ENCODE results near the gene ZNF124.
"Not testable (repeated sequence)": the region's sequence is repeated elsewhere in the genome, so short reads cannot be mapped to it uniquely, and the experiment has no call there.

ZNF124 gene

DNA sequence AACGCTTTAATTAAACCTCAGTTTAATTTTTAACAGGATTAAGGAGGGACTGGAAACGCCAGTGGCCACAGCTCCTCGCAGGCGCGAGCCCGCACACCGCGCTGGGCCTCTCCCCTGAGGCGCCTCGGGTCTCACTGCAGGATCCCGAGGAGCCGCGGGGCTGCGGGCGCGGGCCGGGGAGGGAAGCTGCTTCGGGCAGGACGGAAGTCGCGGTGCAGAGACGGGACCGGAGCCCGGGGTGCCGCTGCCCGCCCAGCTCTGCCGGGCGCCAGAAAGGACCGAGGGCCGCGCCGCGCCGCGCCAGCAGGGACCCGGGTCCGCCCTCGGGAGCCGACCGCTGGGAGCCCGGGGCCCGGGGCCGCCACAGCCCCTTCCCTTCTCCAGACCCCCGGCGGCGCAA is 377 bp downstream of the ZNF124 start:
- DNase-seq, result not testable (repeated sequence)

DNA sequence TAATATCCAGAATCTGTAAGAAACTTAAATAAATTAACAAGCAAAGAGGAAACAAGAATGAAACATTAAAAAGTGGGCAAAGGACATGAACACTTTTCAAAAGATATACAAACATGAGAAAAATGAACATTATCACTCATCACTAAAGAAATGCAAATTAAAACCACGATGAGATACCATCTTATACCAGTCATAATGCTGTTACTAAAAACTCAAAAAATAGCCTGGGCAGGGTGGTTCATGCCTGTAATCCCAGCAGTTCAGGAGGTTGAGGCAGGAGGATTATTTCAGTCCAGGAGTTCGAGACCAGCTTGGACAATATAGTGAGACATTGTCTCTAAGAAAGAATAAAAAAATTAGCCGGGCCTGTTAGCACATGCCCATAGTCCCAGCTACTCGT is 6.1 kb downstream of the ZNF124 start:
- no peak for DNase-seq

DNA sequence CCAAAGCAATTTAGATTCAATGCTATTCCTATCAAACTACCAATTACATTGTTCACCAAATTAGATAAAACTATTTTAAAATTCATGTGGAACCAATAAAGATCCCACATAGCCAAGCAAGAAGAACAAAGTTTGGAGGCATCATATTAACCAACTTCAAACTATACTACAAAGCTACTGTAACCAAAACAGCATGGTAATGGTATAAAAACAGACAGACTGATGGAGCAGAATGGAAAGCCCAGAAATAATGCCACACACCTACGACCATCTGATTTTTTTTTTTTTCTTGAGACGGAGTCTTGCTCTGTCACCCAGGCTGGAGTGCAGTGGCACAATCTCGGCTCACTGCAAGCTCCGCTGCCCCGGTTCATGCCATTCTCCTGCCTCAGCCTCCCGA is 7.1 kb downstream of the ZNF124 start:
- DNase-seq, result no peak

DNA sequence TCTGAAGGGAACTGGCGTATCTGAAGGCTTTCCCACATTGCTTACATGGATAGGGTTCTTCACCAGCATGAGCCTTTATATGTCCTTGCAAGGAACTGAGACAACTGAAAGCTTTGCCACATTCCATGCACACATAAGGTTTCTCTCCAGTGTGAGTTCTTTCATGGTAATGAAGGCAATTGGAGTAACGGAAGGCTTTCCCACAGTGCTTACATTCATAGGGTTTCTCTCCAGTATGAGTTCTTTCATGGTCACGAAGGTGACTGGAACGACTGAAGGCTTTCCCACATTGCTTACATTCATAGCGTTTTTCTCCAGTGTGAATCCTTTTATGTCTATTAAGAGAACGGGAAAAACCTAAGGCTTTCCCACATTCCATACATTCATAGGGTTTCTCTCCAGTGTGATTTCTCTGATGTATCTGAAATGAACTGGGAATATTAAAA is 15.0 kb downstream of the ZNF124 start:
- no peak for DNase-seq

DNA sequence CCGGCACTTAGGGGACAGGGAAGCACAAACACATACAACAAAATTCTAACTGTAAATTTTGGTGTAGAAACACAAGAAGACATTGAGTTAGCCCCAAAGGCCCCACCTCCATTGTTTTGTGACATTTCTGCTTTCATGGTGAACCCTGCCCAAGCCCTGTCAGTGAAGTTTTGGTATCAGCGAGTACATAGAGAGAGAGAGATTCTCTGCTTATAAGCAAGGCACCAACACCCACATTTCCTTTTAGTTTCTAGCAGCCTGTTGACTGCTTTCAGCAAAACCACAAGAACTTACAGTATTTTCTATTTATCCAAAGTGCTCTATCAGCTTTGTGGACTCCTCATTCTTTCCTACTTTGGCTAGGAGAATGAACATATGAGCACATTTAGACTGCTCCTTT is 24.0 kb downstream of the ZNF124 start:
- no peak for DNase-seq

DNA sequence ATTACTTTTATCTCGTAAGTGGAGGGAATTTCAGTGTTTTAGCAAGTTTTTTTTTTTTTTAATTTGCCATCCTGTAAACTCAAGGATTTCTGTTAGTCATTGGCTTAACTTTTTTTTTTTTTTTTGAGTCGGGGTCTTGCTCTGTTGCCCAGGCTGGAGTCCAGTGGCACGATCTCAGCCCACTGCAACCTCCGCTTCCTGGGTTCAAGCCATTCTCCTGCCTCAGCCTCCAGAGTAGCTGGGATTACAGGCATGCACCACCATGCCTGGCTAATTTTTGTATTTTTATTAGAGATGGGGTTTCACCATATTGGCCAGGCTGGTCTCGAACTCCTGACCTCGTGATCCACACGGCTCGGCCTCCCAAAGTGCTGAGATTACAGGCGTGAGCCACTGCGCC is 24.7 kb downstream of the ZNF124 start:
- DNase-seq, result not testable (repeated sequence)

DNA sequence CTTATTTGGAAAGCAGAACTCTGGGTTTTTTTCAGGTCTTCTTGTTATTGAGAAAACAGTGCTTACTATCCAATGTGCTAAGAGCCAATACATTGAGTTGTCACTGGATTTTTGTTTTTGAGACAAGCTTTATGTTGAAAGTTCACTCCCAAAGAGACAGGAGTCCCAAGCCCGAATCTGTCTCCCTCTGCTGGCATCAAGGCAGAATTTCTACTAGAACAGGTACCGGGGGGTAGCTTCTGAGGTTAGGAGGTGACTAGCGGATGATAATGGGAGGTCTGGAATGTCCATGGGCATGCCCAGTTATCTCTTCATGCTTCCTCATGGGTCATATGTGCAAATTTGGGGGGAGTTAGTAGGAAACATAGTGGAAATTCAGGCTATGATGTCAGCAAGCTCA is 25.1 kb downstream of the ZNF124 start:
- no peak for DNase-seq

DNA sequence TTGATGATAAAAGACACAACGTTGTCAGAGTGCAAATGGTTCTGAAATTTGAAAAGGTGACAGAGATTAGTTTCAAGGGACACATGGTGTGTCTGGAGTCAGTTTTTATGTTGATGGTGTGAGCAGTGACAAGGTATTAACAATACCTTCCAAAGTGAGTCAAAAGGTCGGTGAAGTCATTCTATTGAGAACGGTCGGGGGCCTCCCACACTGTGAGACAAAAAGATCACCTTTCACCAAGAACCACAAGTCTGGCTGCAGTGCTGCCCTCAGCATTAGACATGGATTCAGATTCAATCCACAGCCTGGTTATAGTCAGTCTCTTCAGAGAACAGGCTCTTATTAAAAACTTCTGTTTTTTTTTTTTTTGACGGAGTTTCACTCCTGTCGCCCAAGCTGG is 26.5 kb downstream of the ZNF124 start:
- DNase-seq, result no peak

DNA sequence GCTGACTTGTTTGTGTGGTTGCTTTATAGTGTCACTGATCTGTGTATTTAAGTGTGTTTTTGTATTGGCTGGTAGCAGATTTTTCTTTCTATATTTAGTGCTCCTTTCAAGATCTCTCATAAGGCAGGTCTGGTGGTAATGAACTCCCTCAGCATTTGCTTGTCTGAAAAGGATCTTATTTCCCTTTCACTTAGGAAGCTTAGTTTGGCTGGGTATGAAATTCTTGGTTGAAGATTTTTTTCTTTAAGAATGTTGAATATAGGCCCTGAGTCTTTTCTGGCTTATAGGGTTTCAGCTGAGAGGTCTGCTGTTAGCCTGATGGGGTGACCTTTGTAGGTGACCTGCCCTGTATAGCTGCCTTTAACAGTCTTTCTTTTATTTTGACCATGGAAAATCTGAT is 32.3 kb downstream of the ZNF124 start:
- not testable (repeated sequence) for DNase-seq

DNA sequence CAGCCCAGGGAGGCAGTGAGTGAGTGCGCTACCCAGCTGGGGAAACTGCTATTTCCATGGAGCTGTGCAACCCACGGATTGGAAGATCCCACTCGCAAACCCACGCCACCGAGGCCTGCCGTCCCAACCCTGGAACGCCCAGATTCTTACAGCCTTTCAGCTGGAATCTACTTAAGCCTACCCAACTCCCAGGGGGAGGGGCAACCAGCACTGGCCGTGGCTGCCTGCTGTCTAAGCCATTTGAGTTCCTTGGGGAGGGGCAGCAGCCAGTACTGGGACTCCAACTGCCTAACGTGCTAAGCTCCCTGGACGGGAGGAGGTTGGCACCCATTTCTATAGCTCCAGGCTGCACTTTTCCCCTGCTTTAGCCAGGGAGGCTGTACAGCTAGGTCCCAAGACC is 40.6 kb downstream of the ZNF124 start:
- no peak for DNase-seq

DNA sequence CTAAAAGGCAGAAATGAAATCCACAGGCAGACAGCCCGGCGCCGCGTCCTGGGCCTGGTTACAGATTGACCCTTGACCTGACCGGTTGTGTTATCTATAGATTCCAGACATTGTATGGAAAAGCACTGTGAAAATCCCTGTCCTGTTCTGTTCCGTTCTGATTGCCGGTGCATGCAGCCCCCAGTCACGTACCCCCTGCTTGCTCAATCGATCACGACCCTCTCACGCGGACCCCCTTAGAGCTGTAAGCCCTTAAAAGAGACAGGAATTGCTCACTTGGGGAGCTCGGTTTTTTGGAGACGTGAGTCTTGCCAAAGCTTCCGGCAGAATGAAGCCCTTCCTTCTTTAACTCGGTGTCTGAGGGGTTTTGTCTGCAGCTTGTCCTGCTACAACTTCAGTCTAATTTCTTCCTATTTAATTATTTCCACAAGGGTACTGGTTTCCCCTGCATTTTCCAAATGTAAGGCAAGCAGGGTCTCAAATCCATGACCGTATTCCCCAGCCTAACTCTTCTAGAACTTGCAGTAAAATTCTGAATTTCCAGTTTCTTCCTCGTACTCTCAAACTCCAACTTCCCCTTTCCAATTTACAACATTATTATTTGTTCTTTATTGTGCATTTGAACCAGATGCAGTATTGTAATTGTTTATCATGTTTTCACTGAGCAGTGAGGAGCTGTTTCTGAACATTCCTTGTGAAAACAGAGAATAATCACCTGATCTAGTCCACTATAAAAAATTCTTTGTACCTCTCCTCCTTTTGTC is 44.1 kb downstream of the ZNF124 start:
- not testable (repeated sequence) for DNase-seq

DNA sequence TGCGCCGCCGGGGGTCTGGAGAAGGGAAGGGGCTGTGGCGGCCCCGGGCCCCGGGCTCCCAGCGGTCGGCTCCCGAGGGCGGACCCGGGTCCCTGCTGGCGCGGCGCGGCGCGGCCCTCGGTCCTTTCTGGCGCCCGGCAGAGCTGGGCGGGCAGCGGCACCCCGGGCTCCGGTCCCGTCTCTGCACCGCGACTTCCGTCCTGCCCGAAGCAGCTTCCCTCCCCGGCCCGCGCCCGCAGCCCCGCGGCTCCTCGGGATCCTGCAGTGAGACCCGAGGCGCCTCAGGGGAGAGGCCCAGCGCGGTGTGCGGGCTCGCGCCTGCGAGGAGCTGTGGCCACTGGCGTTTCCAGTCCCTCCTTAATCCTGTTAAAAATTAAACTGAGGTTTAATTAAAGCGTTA is 45.2 kb downstream of the ZNF124 start:
- not testable (repeated sequence) for DNase-seq

DNA sequence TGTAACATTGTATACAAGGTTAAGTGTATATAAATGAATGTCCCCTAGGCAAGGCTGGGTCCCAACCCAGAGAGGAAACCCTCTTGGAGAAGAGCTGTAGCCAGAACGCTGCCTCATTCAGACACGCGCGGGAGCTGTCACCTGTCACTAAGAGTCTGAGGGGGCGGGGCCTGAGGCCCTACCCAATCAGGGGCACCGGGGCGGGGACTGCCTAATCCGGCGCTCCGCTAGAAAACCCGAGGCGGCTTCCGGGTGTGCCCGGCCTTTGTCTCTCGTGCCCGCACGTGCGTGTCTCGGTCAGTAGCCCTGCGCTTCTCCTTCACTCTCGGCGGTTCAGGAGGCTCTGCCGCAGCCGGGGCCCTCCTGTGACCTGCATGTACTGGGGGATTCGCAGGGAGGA is 45.7 kb downstream of the ZNF124 start:
- DNase-seq, result not testable (repeated sequence)

DNA sequence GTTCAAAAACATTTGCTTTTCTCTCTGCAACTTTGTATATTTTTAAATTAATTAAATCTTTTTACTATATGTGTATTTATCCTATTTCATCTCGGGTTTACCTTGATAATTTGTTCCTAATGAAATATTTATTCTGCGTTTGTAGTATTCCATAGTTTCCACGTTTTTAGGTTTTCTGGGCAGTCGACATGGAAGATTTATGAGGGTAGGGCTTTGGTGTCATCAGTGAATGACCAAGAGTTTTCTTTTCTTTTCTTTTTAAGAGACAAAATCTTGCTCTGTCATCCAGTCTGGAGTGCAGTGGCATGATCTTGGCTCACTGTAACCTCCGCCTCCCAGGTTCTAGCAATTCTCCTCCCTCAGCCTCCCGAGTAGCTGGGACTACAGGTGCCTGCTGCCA is 50.4 kb downstream of the ZNF124 start:
- DNase-seq, result no peak

DNA sequence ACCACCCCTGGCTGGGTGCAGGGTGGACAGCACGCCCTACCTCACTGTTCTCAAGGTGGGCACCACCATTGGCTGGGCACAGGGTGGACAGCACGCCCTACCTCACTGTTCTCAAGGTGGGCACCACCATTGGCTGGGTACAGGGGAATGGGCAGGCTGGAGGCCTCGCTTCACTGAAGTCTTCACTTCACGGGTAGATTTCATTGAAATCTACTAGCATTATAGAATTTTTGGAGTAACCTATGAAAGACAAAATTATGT is 51.5 kb downstream of the ZNF124 start:
- not testable (repeated sequence) for DNase-seq

DNA sequence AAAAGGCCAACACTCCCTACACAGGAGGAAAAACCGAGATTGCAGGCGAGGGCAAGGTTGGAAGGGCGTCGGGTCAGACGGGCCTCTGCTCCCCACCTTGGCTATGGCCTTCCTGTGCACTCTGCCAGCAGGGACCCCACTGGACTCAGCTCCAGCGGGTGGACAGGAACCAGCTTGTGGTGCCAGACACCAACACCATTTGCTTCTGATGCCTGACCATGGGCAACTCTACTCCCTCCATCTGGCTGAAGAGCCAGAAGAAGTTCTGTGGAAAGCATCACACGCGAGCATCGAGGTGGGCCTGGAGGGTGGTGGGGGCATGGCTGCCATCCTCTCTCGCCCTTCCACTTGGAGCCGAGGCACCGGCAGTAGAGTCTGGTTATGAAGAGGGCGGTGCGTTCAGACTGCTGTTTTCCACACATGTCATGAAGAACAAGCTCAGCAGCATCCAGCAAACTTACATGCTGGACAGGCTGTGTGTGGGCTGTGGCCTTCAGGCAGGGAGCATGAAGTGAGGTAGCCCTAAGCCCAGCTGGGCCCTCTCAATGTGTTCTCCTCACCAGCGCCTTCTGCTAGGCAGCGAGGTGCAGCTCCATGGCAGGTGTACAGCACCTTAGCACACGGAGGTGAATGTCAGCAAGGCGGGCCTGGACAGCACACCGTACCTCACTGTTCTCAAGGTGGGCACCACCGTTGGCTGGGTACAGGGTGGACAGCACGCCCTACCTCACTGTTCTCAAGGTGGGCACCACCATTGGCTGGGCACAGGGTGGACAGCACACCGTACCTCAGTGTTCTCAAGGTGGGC is 52.0 kb downstream of the ZNF124 start:
- DNase-seq, result no peak

DNA sequence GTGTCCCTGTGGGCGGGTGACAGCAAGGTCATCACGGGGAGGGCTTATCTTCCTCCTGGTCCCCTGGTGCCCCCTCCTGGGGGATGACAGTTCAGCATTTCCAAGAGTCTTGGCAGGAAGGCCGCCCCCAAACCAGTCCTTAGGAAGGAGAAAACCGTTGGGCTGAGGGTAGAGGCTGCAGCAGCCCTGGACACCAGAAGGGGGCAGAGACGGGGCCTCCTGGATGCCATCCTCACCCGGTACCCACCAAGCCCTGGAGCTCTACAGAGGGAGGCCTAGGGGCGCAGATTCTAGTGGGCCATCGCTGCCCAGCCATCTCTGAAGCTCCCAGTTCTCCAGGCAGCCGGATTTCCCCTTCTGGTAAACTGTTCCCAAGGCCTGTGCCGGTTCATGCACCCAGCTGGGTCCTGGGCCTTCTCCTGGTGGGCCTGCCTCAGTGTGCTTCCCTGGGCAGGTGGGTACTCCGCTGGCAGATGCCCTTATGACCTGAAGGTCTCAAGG is 52.8 kb downstream of the ZNF124 start:
- DNase-seq, result no peak

DNA sequence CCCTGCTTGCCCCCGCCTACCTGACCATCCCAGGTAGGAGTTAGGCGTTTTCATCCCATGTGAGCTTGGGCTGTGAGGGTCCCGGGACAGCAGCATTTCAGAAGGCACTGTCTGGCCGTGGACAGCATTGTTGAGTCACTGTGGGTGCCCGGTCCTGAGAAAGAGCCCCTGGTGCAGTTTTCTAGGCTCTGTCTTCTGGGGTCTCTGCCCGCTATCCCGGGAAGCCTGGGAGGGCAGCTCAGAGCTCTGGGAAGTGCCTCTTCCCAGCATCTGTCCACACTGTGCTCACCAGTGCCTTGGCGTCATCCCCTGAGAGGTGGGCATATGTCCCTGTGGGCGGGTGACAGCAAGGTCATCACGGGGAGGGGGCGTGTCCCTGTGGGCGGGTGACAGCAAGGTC is 56.3 kb downstream of the ZNF124 start:
- no peak for DNase-seq

DNA sequence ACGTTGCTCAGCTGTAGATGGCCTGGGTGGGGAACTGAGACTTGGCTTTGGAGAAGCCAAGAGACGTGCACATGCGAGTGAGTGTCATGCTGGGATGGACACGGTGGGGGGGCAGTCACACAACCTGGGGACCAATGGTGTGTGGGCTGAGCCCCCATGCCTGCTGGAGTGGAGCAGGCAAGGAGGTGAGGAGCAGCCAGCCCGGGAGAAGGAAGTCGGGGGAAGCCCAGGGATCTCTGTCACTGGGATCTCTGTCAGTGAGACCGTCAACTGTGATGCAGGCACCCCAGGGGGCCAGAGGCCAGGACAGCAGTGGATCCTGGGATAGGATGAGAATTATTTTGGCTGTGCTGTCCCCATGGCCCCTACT is 56.7 kb downstream of the ZNF124 start:
- DNase-seq, result no peak

DNA sequence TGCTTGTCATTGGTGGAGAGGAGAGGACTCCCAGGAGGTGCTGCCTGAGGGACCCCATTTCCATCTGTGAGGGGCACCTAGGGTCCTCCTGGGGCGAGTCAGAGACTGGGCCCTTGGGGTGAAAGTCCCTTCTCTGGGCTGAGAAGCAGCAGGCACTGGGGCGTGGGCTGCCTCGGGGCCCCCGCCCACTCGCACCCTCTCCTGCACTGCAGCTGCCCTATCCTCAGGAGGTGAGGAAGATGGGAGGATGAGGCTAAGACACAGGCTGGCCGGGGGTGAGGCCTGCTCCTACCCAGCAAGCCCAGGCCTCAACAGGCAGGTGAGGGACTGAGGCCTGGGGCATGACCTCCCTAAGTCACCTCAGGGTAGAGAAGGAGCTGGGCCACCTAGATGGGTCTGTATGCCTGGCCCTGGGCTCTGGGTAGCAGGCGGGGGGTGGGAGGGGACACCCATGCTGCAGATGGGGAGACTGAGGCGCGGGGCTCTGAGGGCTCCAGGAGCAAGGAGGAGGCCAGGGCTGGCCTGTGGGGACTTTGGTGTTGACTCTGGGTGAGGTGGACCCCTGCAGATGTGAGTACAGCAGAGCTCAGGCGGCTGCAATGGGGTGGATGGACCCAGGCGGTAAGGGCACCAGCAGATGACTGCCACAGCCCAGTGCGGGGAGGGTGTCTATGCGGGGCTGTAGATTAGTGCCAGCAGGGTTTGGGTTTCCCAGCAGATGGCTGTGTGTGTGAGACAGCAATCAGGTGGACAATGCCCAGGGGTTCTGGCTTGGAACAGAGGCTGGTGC is 57.3 kb downstream of the ZNF124 start:
- no peak for DNase-seq

DNA sequence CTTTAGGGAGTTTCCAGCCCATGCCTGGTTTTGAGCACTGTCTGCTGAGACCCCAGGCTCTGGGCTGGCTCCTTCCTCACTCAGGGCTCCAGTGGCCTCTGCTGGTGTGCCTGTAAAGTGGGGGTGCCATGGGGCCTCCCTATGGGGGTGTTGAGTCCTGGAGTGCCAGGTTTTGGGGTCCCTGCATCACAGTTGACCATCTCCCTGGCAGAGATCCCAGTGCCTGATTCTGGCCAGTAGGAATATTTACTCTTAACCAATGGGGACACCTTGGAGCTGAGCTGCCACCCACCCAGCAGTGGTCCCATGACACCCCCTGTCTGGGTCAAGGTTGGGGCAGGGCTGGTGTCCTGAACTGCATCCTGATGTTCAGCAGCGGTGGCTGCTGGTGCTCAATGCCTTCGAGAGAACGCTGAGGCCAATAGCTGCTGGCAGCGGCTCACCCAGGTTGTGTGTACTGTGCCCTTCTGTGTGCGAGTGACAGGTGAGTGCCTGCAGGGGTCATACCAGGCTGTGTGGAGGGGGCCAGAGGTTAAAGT is 58.0 kb downstream of the ZNF124 start:
- no peak for DNase-seq

DNA sequence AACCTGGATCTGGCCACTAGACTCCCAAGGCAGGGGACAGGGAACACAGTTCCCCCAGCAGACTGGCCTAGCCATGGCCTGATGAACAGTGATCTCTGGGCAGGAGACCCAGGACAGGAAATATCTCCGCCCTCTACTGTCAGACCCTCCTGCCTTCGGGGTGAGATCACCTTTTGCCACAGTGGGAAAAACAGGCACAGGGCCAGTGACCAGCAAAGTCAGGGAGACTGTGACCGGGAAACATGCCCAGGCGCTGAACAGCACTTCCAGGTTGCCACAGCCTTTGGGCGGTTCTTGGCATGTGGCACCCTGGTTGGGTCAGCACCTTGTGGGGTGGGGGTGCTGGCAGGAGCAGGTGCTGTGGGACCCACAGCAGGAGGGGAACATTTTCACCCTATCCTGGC is 58.7 kb downstream of the ZNF124 start:
- DNase-seq, result no peak

DNA sequence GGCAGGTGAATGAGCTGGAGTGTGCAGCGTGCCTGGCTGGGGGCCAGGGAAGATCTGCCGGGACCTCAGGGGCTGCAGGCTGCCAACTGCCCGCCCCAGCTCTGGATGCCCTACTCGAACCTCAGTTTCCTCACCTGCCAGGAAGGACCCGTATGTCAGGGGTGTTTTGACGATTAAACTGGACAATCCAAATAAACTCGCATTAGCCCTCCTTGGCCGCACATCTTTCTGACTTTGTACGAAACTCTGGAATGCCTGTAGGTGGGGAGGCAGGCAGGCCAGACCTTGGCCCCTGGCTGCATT is 59.4 kb downstream of the ZNF124 start:
- DNase-seq, result no peak

Data from activated CD4-positive, alpha-beta T cell treated with anti-CD3 and anti-CD28 coated beads, Interleukin-2, amount 50 U/mL, for 1 hour (primary cell).